PC-3 (cell line): ENCODE data around the gene DIAPH1. TPM values are rescaled to one million over a fixed set of nuclear protein-coding genes. Genes with fewer than 3 reads are reported as not detected.
A peak's percentile ranks its signal among the peaks of the same experiment; 100 is the strongest.

Source experiments
- ATAC-seq: fragments of 200-7000 bp; cut with Tn5 transposase; 2 replicates; pipeline ENCODE4 v1.9.1; 2020; ENCODE audit warnings: mild to moderate bottlenecking, moderate library complexity
- BruUV-seq: library from RNA; stranded (reverse); fragments of 400-500 nt; replicated peaks from 2 replicates; lab custom pipeline; 2021; lab: Mats Ljungman, UMichigan
- CTCF ChIA-PET: fragments of 300-600 bp; sonication (Branson Sonifier 250); formaldehyde crosslinking; loops from one replicate; lab custom pipeline; 2022; ENCODE audit warnings: antibody characterized with exemption; lab: Charles Lee
- POLR2A ChIA-PET: fragments of 300-600 bp; sonication (Branson Sonifier 250); formaldehyde crosslinking; loops from one replicate; lab custom pipeline; 2022; ENCODE audit warnings: antibody characterized with exemption; ENCODE audit not compliant: unreplicated experiment; lab: Charles Lee
- DNase-seq: peaks from one replicate; pipeline ENCODE4 v3.0.0-alpha.2; 2015
- H2AFZ ChIP-seq: fragments of 300-600 bp; sonication (generic); 2 replicates; pipeline ENCODE4 v1.6.0; 2016; ENCODE audit warnings: antibody characterized with exemption, low read length
- H3F3A ChIP-seq: fragments of 300-600 bp; sonication (generic); one replicate; pipeline ENCODE4 v1.6.0; 2017; ENCODE audit warnings: antibody characterized with exemption, low read length, control low read depth, mild to moderate bottlenecking; ENCODE audit not compliant: unreplicated experiment
- H3K27ac ChIP-seq: fragments of 300-600 bp; sonication (generic); 2 replicates; pipeline ENCODE4 v1.5.1; 2016; ENCODE audit warnings: mild to moderate bottlenecking, low read length
- H3K27me3 ChIP-seq: fragments of 300-600 bp; sonication (generic); 2 replicates; pipeline ENCODE4 v1.6.1; 2016; ENCODE audit warnings: low read length, mixed read lengths
- H3K36me3 ChIP-seq: fragments of 300-600 bp; sonication (generic); 2 replicates; pipeline ENCODE4 v1.6.1; 2016; ENCODE audit warnings: low read depth, mixed run types, low read length, mixed read lengths
- H3K4me1 ChIP-seq: fragments of 300-600 bp; sonication (generic); 2 replicates; pipeline ENCODE4 v1.5.1; 2016; ENCODE audit warnings: low read length; ENCODE audit not compliant: insufficient read depth
- H3K4me2 ChIP-seq: fragments of 300-600 bp; sonication (generic); 2 replicates; pipeline ENCODE4 v1.6.0; 2016; ENCODE audit warnings: low read length
- H3K4me3 ChIP-seq: fragments of 300-600 bp; sonication (generic); 2 replicates; pipeline ENCODE4 v1.5.1; 2016; ENCODE audit warnings: mild to moderate bottlenecking, low read length, mixed read lengths
- H3K79me2 ChIP-seq: fragments of 300-600 bp; sonication (generic); 2 replicates; pipeline ENCODE4 v1.6.1; 2017; ENCODE audit warnings: low read length, mixed read lengths
- H3K9ac ChIP-seq: fragments of 300-600 bp; sonication (generic); 2 replicates; pipeline ENCODE4 v1.6.0; 2016; ENCODE audit warnings: mild to moderate bottlenecking, low read length
- H3K9me2 ChIP-seq: fragments of 300-600 bp; sonication (generic); replicated peaks from 2 replicates; pipeline ENCODE4 v1.6.1; 2016; ENCODE audit warnings: mixed run types, low read length, mixed read lengths
- H3K9me3 ChIP-seq: fragments of 300-600 bp; sonication (generic); 2 replicates; pipeline ENCODE4 v1.6.1; 2016; ENCODE audit warnings: low read length, mixed read lengths
- H4K20me1 ChIP-seq: fragments of 300-600 bp; sonication (generic); 2 replicates; pipeline ENCODE4 v1.6.1; 2016; ENCODE audit warnings: low read length, mixed read lengths
- CTCF ChIP-seq: fragments of 300-600 bp; sonication (generic); conservative IDR thresholded peaks from 2 replicates; pipeline ENCODE4 v1.5.1; 2017; ENCODE audit warnings: antibody characterized with exemption, low read depth, mild to moderate bottlenecking, low read length
- EZH2 ChIP-seq: fragments of 300-600 bp; sonication (generic); IDR thresholded peaks from one replicate; pipeline ENCODE4 v1.6.1; 2017; ENCODE audit warnings: antibody characterized with exemption, mild to moderate bottlenecking, low read length; ENCODE audit not compliant: unreplicated experiment
- EZH2phosphoT487 ChIP-seq: fragments of 300-600 bp; sonication (generic); IDR thresholded peaks from 2 replicates; pipeline ENCODE4 v1.6.1; 2018; ENCODE audit warnings: mild to moderate bottlenecking, antibody characterized with exemption, low read length, borderline replicate concordance
- intact Hi-C: fragments of 100-400 bp; cut with micrococcal nuclease; formaldehyde crosslinking; loops from 2 replicates; pipeline ENCODE4 v1.9.0; 2023
- total RNA-seq: library from RNA; depleted of rRNA; stranded (reverse); fragments of >200 nt; gene quantifications from 2 replicates; pipeline ENCODE4 v1.2.3, GENCODE V29; 2014

The DIAPH1 gene
- total RNA-seq, 1 experiment from 2014 or later, result 51.9 TPM

GRCh38 chr5:141637767-141638419, 19.1 kb upstream of the DIAPH1 start:
- Histone ChIP-seq H3K4me2 (peak overlapping the region; percentile 94), H3K4me3 (peak overlapping the region; percentile 98), H3K4me1 (peaks cover 45% of the 10 kb centered on the region), H3K27ac (no peak overlapping the region), H3F3A (no peaks in the 10 kb centered on the region), H2AFZ (peak overlapping the region; percentile 96), H3K9ac (peak overlapping the region; percentile 93; the same call in 1 of the 2 replicates), H3K9me3 (no peaks in the 10 kb centered on the region), H4K20me1 (peaks cover 11% of the 10 kb centered on the region; the same call in 1 of the 2 replicates), H3K27me3 (no peaks in the 10 kb centered on the region), H3K36me3 (no peaks in the 10 kb centered on the region), H3K79me2 (peaks cover 35% of the 10 kb centered on the region), H3K9me2 (no peaks in the 10 kb centered on the region)
- DNase-seq, result no peak
- peak; percentile 5; the same call in 1 of the 2 replicates for ATAC-seq
- no peak for TF ChIP-seq EZH2phosphoT487
- no peak for TF ChIP-seq EZH2
- no peak for TF ChIP-seq CTCF
- ChIA-PET CTCF (interaction anchor here (0.5 kb wide), 1 partner anchor 241 kb away, joined by 5 read pairs; the partner anchor contains the start of gene PCDH1), POLR2A (no interaction called here)
- no TSS peak for BruUV-seq
- intact Hi-C loops, result loop anchor here (2.0 kb wide), 1 partner anchor 19 kb away; the partner anchor contains the start of gene DIAPH1

GRCh38 chr5:141637123-141637766, 18.4 kb upstream of the DIAPH1 start:
- Histone ChIP-seq H3K4me2 (peak overlapping the region; percentile 94), H2AFZ (peak overlapping the region; percentile 96), H3K36me3 (no peaks in the 10 kb centered on the region), H3K4me3 (peak overlapping the region; percentile 98), H3K27me3 (no peaks in the 10 kb centered on the region), H3F3A (no peaks in the 10 kb centered on the region), H3K79me2 (peaks cover 42% of the 10 kb centered on the region), H3K9me3 (no peaks in the 10 kb centered on the region), H4K20me1 (peaks cover 11% of the 10 kb centered on the region; the same call in 1 of the 2 replicates), H3K9me2 (no peaks in the 10 kb centered on the region), H3K4me1 (peaks cover 40% of the 10 kb centered on the region), H3K27ac (no peak overlapping the region), H3K9ac (peak overlapping the region; percentile 93)
- DNase-seq (no peak), ATAC-seq (peak; percentile 19)
- intact Hi-C loops, result loop anchor here (2.0 kb wide), 1 partner anchor 18 kb away; the partner anchor contains the start of gene DIAPH1
- POLR2A ChIA-PET, result interaction anchor here (0.6 to 1.3 kb wide), 2 partner anchors 15 to 19 kb away, joined by 4 read pairs; partner anchors contain the start of gene DIAPH1
- CTCF ChIA-PET, result interaction anchor here (1.7 to 2.1 kb wide), 2 partner anchors 18 to 45 kb away, joined by 7 to 16 read pairs; partner anchors contain the start of gene DIAPH1
- TF ChIP-seq CTCF (no peak), EZH2 (no peak), EZH2phosphoT487 (no peak)
- BruUV-seq, result TSS peak; percentile 53
